ENCODE data around the gene HCRT.

Gene HCRT

GRCh38 chr17:42136654-42137051, 48.6 kb downstream of the HCRT start:
- no peak for DNase-seq

GRCh38 chr17:42135664-42136653, 49.3 kb downstream of the HCRT start:
- DNase-seq: peak; percentile 9 to 13

- DNase-seq: no peak
These were observed 50.1 kb downstream of the HCRT start for GRCh38 chr17:42135151-42135550.

Measured in bone marrow (tissue), 2 donors.